ENCODE measurements around the gene CHKA. TPM values are rescaled to one million over a fixed set of nuclear protein-coding genes. Genes with fewer than 3 reads are reported as not detected.

CHKA gene
- total RNA-seq, 1 donor from 2014 or later: 8.7 TPM

GRCh38 chr11:68159161-68159560 is 38.0 kb upstream of the CHKA start:
- Histone ChIP-seq H3K27me3 (ENCODE audit: low read depth) (no peaks in the 10 kb centered on the region), H3K9me3 (replicated peaks) (no peaks in the 10 kb centered on the region), H3K4me3 (no peak overlapping the region), H3K36me3 (peaks cover 31% of the 10 kb centered on the region), H3K4me1 (peaks cover 8% of the 10 kb centered on the region), H3K27ac (replicated peaks) (no peak overlapping the region)
- intact Hi-C loops (cut with micrococcal nuclease): no loop called here
- no peak for TF ChIP-seq CTCF (IDR thresholded peaks at IDR 0.05; ENCODE audit: borderline replicate concordance)
- DNase-seq: no peak

GRCh38 chr11:68158580-68158979 is 37.4 kb upstream of the CHKA start:
- no peak for DNase-seq
- Histone ChIP-seq H3K4me3 (no peak overlapping the region), H3K36me3 (peaks cover 25% of the 10 kb centered on the region), H3K4me1 (peaks cover 8% of the 10 kb centered on the region), H3K9me3 (replicated peaks) (no peaks in the 10 kb centered on the region), H3K27ac (replicated peaks) (no peak overlapping the region), H3K27me3 (ENCODE audit: low read depth) (no peaks in the 10 kb centered on the region)
- no peak for TF ChIP-seq CTCF (IDR thresholded peaks at IDR 0.05; ENCODE audit: borderline replicate concordance)
- intact Hi-C loops (cut with micrococcal nuclease): no loop called here

- no peak overlapping the region for H3K27ac ChIP-seq (replicated peaks)
- H3K4me1 ChIP-seq: no peaks in the 10 kb centered on the region
- H3K27me3 ChIP-seq (ENCODE audit: low read depth): no peaks in the 10 kb centered on the region
- intact Hi-C loops (cut with micrococcal nuclease): no loop called here
- H3K4me3 ChIP-seq: no peak overlapping the region
- no peak for TF ChIP-seq CTCF (IDR thresholded peaks at IDR 0.05; ENCODE audit: borderline replicate concordance)
- peaks cover 17% of the 10 kb centered on the region for H3K36me3 ChIP-seq
- DNase-seq: no peak
- no peaks in the 10 kb centered on the region for H3K9me3 ChIP-seq (replicated peaks)
These were observed 32.6 kb upstream of the CHKA start for GRCh38 chr11:68153742-68154141.

GRCh38 chr11:68150037-68150436 is 28.8 kb upstream of the CHKA start:
- Histone ChIP-seq H3K27ac (replicated peaks) (no peak overlapping the region), H3K36me3 (no peaks in the 10 kb centered on the region), H3K4me1 (peaks cover 25% of the 10 kb centered on the region), H3K27me3 (ENCODE audit: low read depth) (no peaks in the 10 kb centered on the region), H3K4me3 (no peak overlapping the region), H3K9me3 (replicated peaks) (no peaks in the 10 kb centered on the region)
- intact Hi-C loops (cut with micrococcal nuclease): no loop called here
- no peak for TF ChIP-seq CTCF (IDR thresholded peaks at IDR 0.05; ENCODE audit: borderline replicate concordance)
- DNase-seq: no peak

- no peak overlapping the region for H3K27ac ChIP-seq (replicated peaks)
- no peak for DNase-seq
- H3K4me3 ChIP-seq: no peak overlapping the region
- no peaks in the 10 kb centered on the region for H3K9me3 ChIP-seq (replicated peaks)
- no peaks in the 10 kb centered on the region for H3K27me3 ChIP-seq (ENCODE audit: low read depth)
- H3K4me1 ChIP-seq: peaks cover 25% of the 10 kb centered on the region
- H3K36me3 ChIP-seq: no peaks in the 10 kb centered on the region
- no peak for TF ChIP-seq CTCF (IDR thresholded peaks at IDR 0.05; ENCODE audit: borderline replicate concordance)
- intact Hi-C loops (cut with micrococcal nuclease): no loop called here
These were observed 28.2 kb upstream of the CHKA start for GRCh38 chr11:68149417-68149816.

- Histone ChIP-seq H3K9me3 (replicated peaks) (no peaks in the 10 kb centered on the region), H3K36me3 (no peaks in the 10 kb centered on the region), H3K4me3 (no peak overlapping the region), H3K4me1 (peaks cover 25% of the 10 kb centered on the region), H3K27ac (replicated peaks) (no peak overlapping the region), H3K27me3 (ENCODE audit: low read depth) (no peaks in the 10 kb centered on the region)
- intact Hi-C loops (cut with micrococcal nuclease): no loop called here
- TF ChIP-seq CTCF (IDR thresholded peaks at IDR 0.05; ENCODE audit: borderline replicate concordance): no peak
- DNase-seq: no peak
These were observed 27.7 kb upstream of the CHKA start for GRCh38 chr11:68148879-68149278.

Measured in left ventricle myocardium inferior (tissue), 1 donor.